Glutamatergic neuron (in vitro differentiated cells): ENCODE results near the gene PSMD3. TPM values are rescaled to one million over a fixed set of nuclear protein-coding genes. Genes with fewer than 3 reads are reported as not detected.
A peak's percentile ranks its signal among the peaks of the same experiment; 100 is the strongest.

Experiments used
- DNase-seq: peaks from one replicate; pipeline ENCODE4 v3.0.0; 2022
- H3K27ac Mint-ChIP-seq: one replicate; pipeline ENCODE4 v1.8.0; 2020; ENCODE audit warnings: mild to moderate bottlenecking, mixed read lengths, inconsistent platforms; ENCODE audit not compliant: unreplicated experiment
- H3K27me3 Mint-ChIP-seq: one replicate; pipeline ENCODE4 v1.8.0; 2020; ENCODE audit warnings: mild to moderate bottlenecking, moderate library complexity, mixed read lengths, inconsistent platforms; ENCODE audit not compliant: unreplicated experiment
- H3K36me3 Mint-ChIP-seq: one replicate; pipeline ENCODE4 v1.8.0; 2020; ENCODE audit warnings: mild to moderate bottlenecking, mixed read lengths, inconsistent platforms; ENCODE audit not compliant: unreplicated experiment
- H3K4me1 Mint-ChIP-seq: one replicate; pipeline ENCODE4 v1.8.0; 2020; ENCODE audit warnings: mild to moderate bottlenecking, low read depth, mixed read lengths, inconsistent platforms; ENCODE audit not compliant: unreplicated experiment
- H3K4me3 Mint-ChIP-seq: one replicate; pipeline ENCODE4 v1.8.0; 2020; ENCODE audit warnings: mild to moderate bottlenecking, mixed read lengths, inconsistent platforms; ENCODE audit not compliant: unreplicated experiment
- H3K9me3 Mint-ChIP-seq: one replicate; pipeline ENCODE4 v1.8.0; 2020; ENCODE audit warnings: mild to moderate bottlenecking, moderate library complexity, mixed read lengths, inconsistent platforms; ENCODE audit not compliant: unreplicated experiment
- total RNA-seq: library from RNA; stranded (reverse); fragmentation: NEBNext Ultra II Directional; extraction: Animal tissue kit (Norgen Biotek cat#: 25700); gene quantifications from one replicate; pipeline ENCODE4 v1.2.1, GENCODE V29; 2021; ENCODE audit not compliant: unreplicated experiment
- TF ChIP-seq, protein P1 (sequence below): fragments of 200-600 bp; sonication (generic); IDR thresholded peaks from one replicate; pipeline ENCODE4 v1.5.0; 2021; ENCODE audit not compliant: partially characterized antibody, unreplicated experiment

The PSMD3 gene
- total RNA-seq, 1 donor from 2014 or later = 113 TPM

DNA sequence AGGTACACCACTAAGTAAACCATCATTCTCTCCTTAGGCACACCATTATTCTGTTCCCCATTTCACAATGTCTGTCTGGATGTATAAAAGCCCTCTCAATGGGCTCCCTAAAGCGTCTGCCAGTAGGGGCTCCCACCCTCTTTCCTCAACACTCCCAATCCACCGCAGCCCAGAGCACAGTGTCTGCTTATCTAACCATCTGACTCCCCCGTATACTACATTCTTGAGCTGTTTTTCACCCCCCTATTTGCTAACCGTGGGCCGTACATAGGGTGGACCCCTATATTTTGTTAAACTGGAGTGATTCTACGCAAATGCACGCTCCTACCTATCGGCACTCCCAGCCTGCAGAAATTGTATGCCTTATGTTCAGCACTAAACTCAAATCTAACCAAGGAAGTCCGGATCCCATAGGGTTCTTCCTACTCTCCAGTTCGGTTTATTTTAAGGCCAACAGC lies 685 bp upstream of the PSMD3 start:
- H3K9me3 Mint-ChIP-seq = peaks cover 2% of the 10 kb centered on the region
- DNase-seq = peak; percentile 29
- TF ChIP-seq, protein P1, sequence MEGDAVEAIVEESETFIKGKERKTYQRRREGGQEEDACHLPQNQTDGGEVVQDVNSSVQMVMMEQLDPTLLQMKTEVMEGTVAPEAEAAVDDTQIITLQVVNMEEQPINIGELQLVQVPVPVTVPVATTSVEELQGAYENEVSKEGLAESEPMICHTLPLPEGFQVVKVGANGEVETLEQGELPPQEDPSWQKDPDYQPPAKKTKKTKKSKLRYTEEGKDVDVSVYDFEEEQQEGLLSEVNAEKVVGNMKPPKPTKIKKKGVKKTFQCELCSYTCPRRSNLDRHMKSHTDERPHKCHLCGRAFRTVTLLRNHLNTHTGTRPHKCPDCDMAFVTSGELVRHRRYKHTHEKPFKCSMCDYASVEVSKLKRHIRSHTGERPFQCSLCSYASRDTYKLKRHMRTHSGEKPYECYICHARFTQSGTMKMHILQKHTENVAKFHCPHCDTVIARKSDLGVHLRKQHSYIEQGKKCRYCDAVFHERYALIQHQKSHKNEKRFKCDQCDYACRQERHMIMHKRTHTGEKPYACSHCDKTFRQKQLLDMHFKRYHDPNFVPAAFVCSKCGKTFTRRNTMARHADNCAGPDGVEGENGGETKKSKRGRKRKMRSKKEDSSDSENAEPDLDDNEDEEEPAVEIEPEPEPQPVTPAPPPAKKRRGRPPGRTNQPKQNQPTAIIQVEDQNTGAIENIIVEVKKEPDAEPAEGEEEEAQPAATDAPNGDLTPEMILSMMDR = no peak
- H3K36me3 Mint-ChIP-seq = no peaks in the 10 kb centered on the region
- H3K27ac Mint-ChIP-seq = peak overlapping the region; percentile 89
- H3K27me3 Mint-ChIP-seq = peaks cover 11% of the 10 kb centered on the region
- H3K4me1 Mint-ChIP-seq = peaks cover 12% of the 10 kb centered on the region
- peak overlapping the region; percentile 94 for H3K4me3 Mint-ChIP-seq

DNA sequence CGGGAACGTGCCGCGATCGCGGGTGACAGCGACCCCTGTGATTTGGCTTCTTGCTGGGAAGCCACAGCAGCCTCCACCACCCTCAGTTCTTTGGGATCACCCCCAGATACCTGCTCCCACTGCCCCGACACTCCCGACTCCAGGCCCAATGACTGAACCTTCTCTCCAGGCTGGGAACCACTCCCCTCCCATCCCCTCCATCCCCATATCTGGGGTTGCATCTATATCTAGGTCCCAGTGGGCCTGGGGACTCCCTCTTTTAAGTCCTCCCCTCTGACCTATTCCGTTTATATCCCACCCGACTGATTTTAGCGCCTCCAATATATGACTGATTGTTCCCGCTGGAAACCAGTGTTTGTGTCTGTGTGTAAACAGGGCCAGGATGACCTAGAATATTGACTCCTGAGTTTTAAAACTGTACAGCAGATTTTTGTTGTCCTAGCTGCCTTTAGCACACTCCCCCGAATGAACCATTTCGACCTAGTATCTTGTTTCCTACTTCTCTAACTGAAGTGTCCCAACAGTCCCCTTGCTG lies 667 bp downstream of the PSMD3 start:
- H3K4me3 Mint-ChIP-seq = peak overlapping the region; percentile 94
- no peak for DNase-seq
- no peaks in the 10 kb centered on the region for H3K36me3 Mint-ChIP-seq
- peak overlapping the region; percentile 91 for H3K27ac Mint-ChIP-seq
- peaks cover 2% of the 10 kb centered on the region for H3K9me3 Mint-ChIP-seq
- peaks cover 8% of the 10 kb centered on the region for H3K4me1 Mint-ChIP-seq
- TF ChIP-seq, protein P1 = no peak
- H3K27me3 Mint-ChIP-seq = peaks cover 11% of the 10 kb centered on the region

DNA sequence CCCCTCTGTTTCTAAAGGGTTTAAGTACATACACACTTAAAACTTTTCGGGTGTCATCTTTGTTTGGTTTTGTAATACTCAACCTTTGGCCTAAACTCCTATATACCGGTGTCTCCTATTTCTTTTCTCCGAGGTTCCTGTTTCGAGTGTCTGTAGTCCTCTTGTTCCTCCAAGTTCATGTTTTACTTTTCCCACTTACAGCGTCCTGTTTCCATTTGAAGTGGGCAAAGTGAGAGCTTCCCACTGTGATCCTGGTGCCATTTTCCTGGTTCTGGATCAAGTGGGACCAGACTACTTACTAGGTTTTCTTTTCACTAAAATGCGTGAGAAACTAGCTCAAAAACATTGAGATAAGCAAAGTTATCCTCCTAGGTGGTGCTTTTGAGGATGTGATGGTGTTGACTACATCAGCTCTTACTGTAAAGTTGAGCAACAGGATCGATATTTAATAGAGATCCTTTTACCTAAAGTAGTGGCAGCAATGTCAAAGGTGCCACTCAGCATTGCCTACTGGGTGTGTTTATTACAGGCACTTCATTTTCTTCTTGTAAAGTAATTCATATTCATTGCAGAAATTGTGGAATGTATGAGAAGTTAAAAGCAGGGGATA lies 1.3 kb downstream of the PSMD3 start:
- TF ChIP-seq, protein P1 = no peak
- peak overlapping the region; percentile 91 for H3K27ac Mint-ChIP-seq
- peaks cover 2% of the 10 kb centered on the region for H3K9me3 Mint-ChIP-seq
- peak overlapping the region; percentile 94 for H3K4me3 Mint-ChIP-seq
- H3K4me1 Mint-ChIP-seq = peaks cover 8% of the 10 kb centered on the region
- H3K27me3 Mint-ChIP-seq = peaks cover 11% of the 10 kb centered on the region
- H3K36me3 Mint-ChIP-seq = no peaks in the 10 kb centered on the region
- no peak for DNase-seq

DNA sequence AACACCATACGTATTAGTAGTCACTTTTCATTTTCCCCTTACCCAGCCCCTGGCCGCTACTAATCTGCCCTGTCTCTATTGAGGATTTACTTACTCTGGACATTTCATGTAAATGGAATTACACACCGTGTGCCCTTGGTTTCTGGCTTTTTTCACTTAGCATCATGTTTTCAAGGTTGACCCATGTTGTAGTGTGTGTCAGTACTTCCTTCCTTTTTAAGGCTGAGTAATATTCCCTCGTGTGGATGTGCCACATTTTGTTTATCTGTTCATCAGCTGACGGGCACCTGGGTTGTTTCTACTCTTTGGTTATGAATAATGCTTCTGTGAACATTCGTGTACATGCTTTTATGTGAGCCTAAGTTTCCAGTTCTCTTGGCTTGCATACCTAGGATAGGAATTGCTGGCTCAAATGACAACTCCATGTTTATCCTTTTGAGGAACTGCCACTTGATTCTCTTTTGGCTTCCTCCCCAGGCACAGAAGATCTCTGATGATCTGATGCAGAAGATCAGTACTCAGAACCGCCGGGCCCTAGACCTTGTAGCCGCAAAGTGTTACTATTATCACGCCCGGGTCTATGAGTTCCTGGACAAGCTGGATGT lies 7.7 kb downstream of the PSMD3 start:
- peak overlapping the region; percentile 60 for H3K27ac Mint-ChIP-seq
- TF ChIP-seq, protein P1 = no peak
- peaks cover 2% of the 10 kb centered on the region for H3K9me3 Mint-ChIP-seq
- DNase-seq = no peak
- H3K4me1 Mint-ChIP-seq = no peaks in the 10 kb centered on the region
- H3K36me3 Mint-ChIP-seq = peaks cover 5% of the 10 kb centered on the region
- no peaks in the 10 kb centered on the region for H3K27me3 Mint-ChIP-seq
- H3K4me3 Mint-ChIP-seq = no peak overlapping the region

DNA sequence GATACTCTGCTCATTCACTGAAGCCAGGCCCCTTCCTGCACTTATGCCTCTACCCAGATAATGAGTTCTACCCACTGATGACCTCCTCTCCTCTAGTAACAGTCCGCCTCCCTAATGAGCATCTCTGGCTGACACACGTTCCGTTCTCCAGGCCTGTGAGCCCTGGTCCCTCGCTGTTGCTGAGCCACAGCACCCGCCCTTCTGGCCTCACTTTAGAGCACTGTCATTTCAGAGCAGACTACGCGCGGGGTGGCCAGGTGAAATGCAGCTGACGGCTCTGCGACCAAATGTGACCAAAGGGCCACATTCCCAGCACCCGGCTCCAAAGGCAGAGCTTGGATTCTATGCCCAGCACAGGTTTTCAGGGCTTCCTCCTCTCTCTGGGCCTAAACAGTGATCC lies 13.8 kb downstream of the PSMD3 start:
- H3K4me1 Mint-ChIP-seq = no peaks in the 10 kb centered on the region
- no peaks in the 10 kb centered on the region for H3K36me3 Mint-ChIP-seq

More for the DNA sequence above, 13.8 kb downstream of the PSMD3 start:
- no peak overlapping the region for H3K4me3 Mint-ChIP-seq
- H3K27me3 Mint-ChIP-seq = no peaks in the 10 kb centered on the region
- no peak overlapping the region for H3K27ac Mint-ChIP-seq
- no peak for DNase-seq
- TF ChIP-seq, protein P1 = no peak
- peaks cover 2% of the 10 kb centered on the region for H3K9me3 Mint-ChIP-seq
